ENCODE results near the gene FAM241B. TPM values are rescaled to one million over a fixed set of nuclear protein-coding genes. Genes with fewer than 3 reads are reported as not detected.

The FAM241B gene
- total RNA-seq, 1 experiment from 2014 or later: 13.7 TPM

DNA sequence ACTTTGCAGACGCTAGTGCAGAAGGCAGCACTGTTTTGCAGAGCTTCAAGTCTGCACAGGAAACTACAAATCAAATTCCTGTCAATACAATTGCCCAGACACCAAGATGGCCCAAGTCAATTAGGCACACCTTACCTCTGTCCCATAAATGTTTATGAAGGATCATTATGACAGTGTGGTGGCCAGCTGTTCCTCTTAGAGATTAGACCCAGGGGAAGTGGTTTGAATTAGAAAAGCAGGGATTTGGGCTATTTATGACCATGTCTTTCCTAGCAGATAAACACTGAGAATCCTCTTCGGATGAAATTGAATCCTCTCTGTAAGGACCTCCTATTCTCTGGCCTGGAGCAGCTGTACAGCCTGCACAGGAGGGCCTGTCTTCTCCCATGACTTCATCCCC lies 46.9 kb upstream of the FAM241B start:
- Histone ChIP-seq H2BK20ac (ENCODE audit: low read depth, low read length, poor library complexity, severe bottlenecking) (no peak overlapping the region), H3K27ac (ENCODE audit: insufficient read length, low read depth, low read length) (no peak overlapping the region), H3K18ac (ENCODE audit: insufficient read length, low read depth, low read length) (no peak overlapping the region), H2BK12ac (ENCODE audit: insufficient read length, low read depth, low read length) (no peak overlapping the region), H2AFZ (ENCODE audit: low read length) (no peak overlapping the region), H3K4ac (ENCODE audit: low read depth, low read length) (no peak overlapping the region), H3K4me1 (ENCODE audit: insufficient read depth, low read length) (no peaks in the 10 kb centered on the region; the same call in 1 of the 2 replicates), H3K9me3 (ENCODE audit: control insufficient read depth, low read depth, low read length) (no peaks in the 10 kb centered on the region), H3K23me2 (ENCODE audit: insufficient read length, low read depth, low read length, poor library complexity, severe bottlenecking) (no peaks in the 10 kb centered on the region), H4K5ac (ENCODE audit: insufficient read length, low read depth, low read length) (no peak overlapping the region), H3K14ac (ENCODE audit: insufficient read depth, low read length) (no peak overlapping the region), H2BK120ac (ENCODE audit: low read depth, low read length, poor library complexity, severe bottlenecking) (no peak overlapping the region), H2BK15ac (ENCODE audit: low read depth, low read length) (no peak overlapping the region), H3K4me2 (ENCODE audit: insufficient read depth, insufficient read length, low read length) (no peak overlapping the region), H2BK5ac (ENCODE audit: insufficient read length, low read length) (no peak overlapping the region), H3K79me2 (ENCODE audit: insufficient read depth, low read length) (no peaks in the 10 kb centered on the region), H3T11ph (ENCODE audit: low read length) (no peak overlapping the region), H3K79me1 (ENCODE audit: insufficient read depth, low read depth, low read length, poor library complexity, severe bottlenecking) (no peaks in the 10 kb centered on the region), H3K9ac (ENCODE audit: extremely low read depth, insufficient read length, low read length) (no peak overlapping the region), H4K20me1 (ENCODE audit: control insufficient read depth, insufficient read depth, insufficient read length) (no peaks in the 10 kb centered on the region), H2AK5ac (ENCODE audit: insufficient read length, low read length) (no peak overlapping the region), H3K56ac (ENCODE audit: insufficient read length, low read depth, low read length) (no peak overlapping the region), H4K8ac (replicated peaks; ENCODE audit: insufficient read length, low read depth, low read length) (no peak overlapping the region), H3K27me3 (ENCODE audit: insufficient read depth, low read length) (peaks cover 35% of the 10 kb centered on the region), H4K91ac (ENCODE audit: insufficient read length, low read depth, low read length) (no peak overlapping the region), H3K23ac (ENCODE audit: insufficient read length, low read depth, low read length) (no peak overlapping the region)
- no peak overlapping the region for H3K27ac Mint-ChIP-seq
- WGBS (ENCODE audit: extremely low coverage, insufficient read length, low lambda C conversion rate): no CpG with 5 or more reads among the region's 2 CpGs
- H3K4me1 Mint-ChIP-seq: peaks cover 7 to 18% of the 10 kb centered on the region in 2 experiments
- H3K36me3 Mint-ChIP-seq (ENCODE audit: insufficient read depth in 1 of 3, low read depth in 3 of 3): no peaks in the 10 kb centered on the region
- no peak for DNase-seq
- H3K27me3 Mint-ChIP-seq (ENCODE audit: low read depth): no peaks in the 10 kb centered on the region; the same call in none of the 2 replicates
- H3K4me3 Mint-ChIP-seq: no peak overlapping the region
- TF ChIP-seq, protein P1, sequence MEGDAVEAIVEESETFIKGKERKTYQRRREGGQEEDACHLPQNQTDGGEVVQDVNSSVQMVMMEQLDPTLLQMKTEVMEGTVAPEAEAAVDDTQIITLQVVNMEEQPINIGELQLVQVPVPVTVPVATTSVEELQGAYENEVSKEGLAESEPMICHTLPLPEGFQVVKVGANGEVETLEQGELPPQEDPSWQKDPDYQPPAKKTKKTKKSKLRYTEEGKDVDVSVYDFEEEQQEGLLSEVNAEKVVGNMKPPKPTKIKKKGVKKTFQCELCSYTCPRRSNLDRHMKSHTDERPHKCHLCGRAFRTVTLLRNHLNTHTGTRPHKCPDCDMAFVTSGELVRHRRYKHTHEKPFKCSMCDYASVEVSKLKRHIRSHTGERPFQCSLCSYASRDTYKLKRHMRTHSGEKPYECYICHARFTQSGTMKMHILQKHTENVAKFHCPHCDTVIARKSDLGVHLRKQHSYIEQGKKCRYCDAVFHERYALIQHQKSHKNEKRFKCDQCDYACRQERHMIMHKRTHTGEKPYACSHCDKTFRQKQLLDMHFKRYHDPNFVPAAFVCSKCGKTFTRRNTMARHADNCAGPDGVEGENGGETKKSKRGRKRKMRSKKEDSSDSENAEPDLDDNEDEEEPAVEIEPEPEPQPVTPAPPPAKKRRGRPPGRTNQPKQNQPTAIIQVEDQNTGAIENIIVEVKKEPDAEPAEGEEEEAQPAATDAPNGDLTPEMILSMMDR (conservative IDR thresholded peaks at IDR 0.05): no peak
- peaks cover 0 to 5% of the 10 kb centered on the region in 2 experiments; a peak in 3 of 5 replicates for H3K9me3 Mint-ChIP-seq

Measured in H9 (cell line).